RPMI7951 (cell line): ENCODE measurements around the gene CAMK2N1. TPM values are rescaled to one million over a fixed set of nuclear protein-coding genes. Genes with fewer than 3 reads are reported as not detected.

Experiments
- DNase-seq: peaks from one replicate; pipeline ENCODE4 v3.0.0-alpha.2; 2012; ENCODE audit warnings: low read depth
- total RNA-seq: library from RNA; depleted of rRNA; stranded (reverse); fragments of >200 nt; shearing (Covaris generic); gene quantifications from 2 replicates; pipeline ENCODE4 v1.2.3, GENCODE V29; 2014; rRNA removed

CAMK2N1 gene
- total RNA-seq, 1 experiment from 2014 or later = 9.9 TPM

GRCh38 chr1:20446796-20447195 lies 39.2 kb downstream of the CAMK2N1 start:
- peak; percentile 39 for DNase-seq

- no peak for DNase-seq
Measured at GRCh38 chr1:20445956-20446355, 40.1 kb downstream of the CAMK2N1 start.

- no peak for DNase-seq
Measured at GRCh38 chr1:20443703-20444586, 42.1 kb downstream of the CAMK2N1 start.

- peak; percentile 64 for DNase-seq
Measured at GRCh38 chr1:20442920-20443625, 42.9 kb downstream of the CAMK2N1 start.

- peak; percentile 55 for DNase-seq
Measured at GRCh38 chr1:20440785-20441200, 45.2 kb downstream of the CAMK2N1 start.

- peak; percentile 37 for DNase-seq
Measured at GRCh38 chr1:20439282-20439681, 46.7 kb downstream of the CAMK2N1 start.

- DNase-seq = no peak
Measured at GRCh38 chr1:20437640-20438039, 48.4 kb downstream of the CAMK2N1 start.

- no peak for DNase-seq
Measured at GRCh38 chr1:20432891-20433290, 53.1 kb downstream of the CAMK2N1 start.

Other genes starting within 250 kb of the CAMK2N1 start
- gene VWA5B1, start 195.3 kb downstream of the CAMK2N1 start, total RNA-seq = not detected in 2 replicates
- gene MUL1, start 21.9 kb upstream of the CAMK2N1 start, total RNA-seq = 18.1 and 22.1 TPM in 2 replicates
- gene FAM43B, start 66.4 kb upstream of the CAMK2N1 start, total RNA-seq = 0.10 TPM in 1 of 2 replicates, not detected in the other
- gene CDA, start 102.9 kb upstream of the CAMK2N1 start, total RNA-seq = 23.9 and 24.9 TPM in 2 replicates
- 52.0 and 57.2 TPM in 2 replicates for gene PINK1, start 147.2 kb upstream of the CAMK2N1 start, total RNA-seq
- gene DDOST, start 175.2 kb upstream of the CAMK2N1 start, total RNA-seq = 456 and 523 TPM in 2 replicates
- not detected in 2 replicates for gene KIF17, start 231.8 kb upstream of the CAMK2N1 start, total RNA-seq
- gene SH2D5, start 246.5 kb upstream of the CAMK2N1 start, total RNA-seq = 0.20 and 0.24 TPM in 2 replicates